GM19043 (cell line): Measurements from ENCODE around the gene LRRC74B.
"Not testable (repeated sequence)": the region's sequence is repeated elsewhere in the genome, so short reads cannot be mapped to it uniquely, and the experiment has no call there.

Experiments used
- ATAC-seq: cut with Tn5 transposase; IDR thresholded peaks from one replicate; pipeline ENCODE4 v1.9.1; 2021; ENCODE audit warnings: low read depth; ENCODE audit not compliant: unreplicated experiment

LRRC74B gene

GRCh38 chr22:21030621-21031544, 14.9 kb upstream of the LRRC74B start:
- no peak for ATAC-seq

- no peak for ATAC-seq
Observed at GRCh38 chr22:21031545-21032036, 14.2 kb upstream of the LRRC74B start.

- no peak for ATAC-seq
Observed at GRCh38 chr22:21032037-21032867, 13.5 kb upstream of the LRRC74B start, which contains the start of gene SLC7A4. TSS of gene SLC7A4 (minus strand) at chr22:21032561. CDS start at chr22:21031812, 749 bp downstream.

- ATAC-seq: no peak
Observed at GRCh38 chr22:21032868-21033688, 12.7 kb upstream of the LRRC74B start.

- no peak for ATAC-seq
Observed at GRCh38 chr22:21033895-21034294, 11.9 kb upstream of the LRRC74B start.

- ATAC-seq: no peak
Observed at GRCh38 chr22:21034989-21035388, 10.8 kb upstream of the LRRC74B start.

- ATAC-seq: no peak
Observed at GRCh38 chr22:21038405-21038804, 7.3 kb upstream of the LRRC74B start.

- not testable (repeated sequence) for ATAC-seq
Observed at GRCh38 chr22:21039158-21039557, 6.6 kb upstream of the LRRC74B start.

- ATAC-seq: no peak
Observed at GRCh38 chr22:21041937-21042336, 3.8 kb upstream of the LRRC74B start.

- no peak for ATAC-seq
Observed at GRCh38 chr22:21042978-21043859, 2.5 kb upstream of the LRRC74B start.

- no peak for ATAC-seq
Observed at GRCh38 chr22:21043860-21044535, 1.7 kb upstream of the LRRC74B start.

- ATAC-seq: no peak
Observed at GRCh38 chr22:21044931-21045584, 688 bp upstream of the LRRC74B start.

- ATAC-seq: no peak
Observed at GRCh38 chr22:21047035-21047661, 1.4 kb downstream of the LRRC74B start.

GRCh38 chr22:21047730-21048129, 2.0 kb downstream of the LRRC74B start:
- no peak for ATAC-seq

- ATAC-seq: not testable (repeated sequence)
Observed at GRCh38 chr22:21048448-21048847, 2.7 kb downstream of the LRRC74B start.

- not testable (repeated sequence) for ATAC-seq
Observed at GRCh38 chr22:21048965-21049364, 3.2 kb downstream of the LRRC74B start.

GRCh38 chr22:21051145-21051830, 5.5 kb downstream of the LRRC74B start:
- ATAC-seq: no peak
